ENCODE data around the gene PHB1. TPM values are rescaled to one million over a fixed set of nuclear protein-coding genes. Genes with fewer than 3 reads are reported as not detected.
"Not testable (repeated sequence)": the region's sequence is repeated elsewhere in the genome, so short reads cannot be mapped to it uniquely, and the experiment has no call there.

PHB1 gene
- total RNA-seq, 4 donors from 2014 or later = 83.5 to 114 (median 90.4) TPM

DNA sequence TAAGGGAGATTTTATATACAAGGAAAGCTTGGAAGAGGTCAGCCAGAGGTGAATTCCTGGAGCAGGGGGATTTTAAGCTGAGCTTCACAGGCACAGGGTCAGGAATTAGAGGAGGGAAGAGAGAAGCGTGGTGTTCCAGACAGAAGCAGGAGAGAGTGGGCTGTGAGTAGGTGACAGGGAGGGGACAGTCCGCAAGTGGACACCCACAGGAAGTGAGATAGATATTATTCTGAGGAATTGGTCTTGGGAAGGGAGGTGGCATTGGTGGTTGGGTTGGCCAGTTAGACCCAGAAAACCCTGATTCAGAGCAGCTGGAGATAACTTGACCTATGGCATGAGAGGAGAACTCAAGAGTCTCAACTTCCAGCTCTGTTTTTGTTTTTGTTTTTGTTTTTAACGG lies 14.7 kb downstream of the PHB1 start:
- H3K27ac ChIP-seq = peak overlapping the region in 2 of 4 donors; percentile 11 to 49
- peaks cover 0 to 39% (median 12%) of the 10 kb centered on the region in 4 donors for H3K4me1 ChIP-seq
- H3K36me3 ChIP-seq = peaks cover 0 to 23% (median 0%) of the 10 kb centered on the region in 3 donors
- no peak for DNase-seq (ENCODE audit: low spot score in 2 of 2)
- no peak overlapping the region for H3K4me3 ChIP-seq
- no peaks in the 10 kb centered on the region for H3K9me3 ChIP-seq
- TF ChIP-seq, protein P1, sequence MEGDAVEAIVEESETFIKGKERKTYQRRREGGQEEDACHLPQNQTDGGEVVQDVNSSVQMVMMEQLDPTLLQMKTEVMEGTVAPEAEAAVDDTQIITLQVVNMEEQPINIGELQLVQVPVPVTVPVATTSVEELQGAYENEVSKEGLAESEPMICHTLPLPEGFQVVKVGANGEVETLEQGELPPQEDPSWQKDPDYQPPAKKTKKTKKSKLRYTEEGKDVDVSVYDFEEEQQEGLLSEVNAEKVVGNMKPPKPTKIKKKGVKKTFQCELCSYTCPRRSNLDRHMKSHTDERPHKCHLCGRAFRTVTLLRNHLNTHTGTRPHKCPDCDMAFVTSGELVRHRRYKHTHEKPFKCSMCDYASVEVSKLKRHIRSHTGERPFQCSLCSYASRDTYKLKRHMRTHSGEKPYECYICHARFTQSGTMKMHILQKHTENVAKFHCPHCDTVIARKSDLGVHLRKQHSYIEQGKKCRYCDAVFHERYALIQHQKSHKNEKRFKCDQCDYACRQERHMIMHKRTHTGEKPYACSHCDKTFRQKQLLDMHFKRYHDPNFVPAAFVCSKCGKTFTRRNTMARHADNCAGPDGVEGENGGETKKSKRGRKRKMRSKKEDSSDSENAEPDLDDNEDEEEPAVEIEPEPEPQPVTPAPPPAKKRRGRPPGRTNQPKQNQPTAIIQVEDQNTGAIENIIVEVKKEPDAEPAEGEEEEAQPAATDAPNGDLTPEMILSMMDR (IDR thresholded peaks at IDR 0.05) = no peak
- no peak for TF ChIP-seq EP300 (IDR thresholded peaks at IDR 0.05)
- no peak for TF ChIP-seq POLR2A (IDR thresholded peaks at IDR 0.05)
- H3K27me3 ChIP-seq = no peaks in the 10 kb centered on the region
- 42 to 48% methylated on average over 3 of the region's 3 CpGs for WGBS, 2 donors

DNA sequence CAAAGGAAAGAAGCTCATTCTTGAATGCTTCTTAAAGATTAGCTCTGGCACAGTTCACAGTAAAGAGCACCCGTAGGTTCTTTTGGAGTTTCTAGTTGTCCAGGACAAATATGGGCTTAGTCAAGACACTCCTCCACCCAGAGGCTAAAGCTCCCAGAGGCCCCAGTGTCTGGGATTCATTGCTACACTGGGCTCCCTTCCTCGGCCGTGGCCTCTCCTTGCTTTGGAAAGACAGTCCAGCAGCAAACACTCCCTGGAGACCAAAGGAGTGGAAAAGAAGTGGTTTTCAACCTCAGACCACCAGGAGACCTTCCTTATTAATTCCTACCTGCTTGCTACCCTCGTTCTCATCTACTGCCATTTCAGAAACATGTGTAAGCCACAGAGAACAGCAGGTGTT lies 17.1 kb downstream of the PHB1 start:
- H3K36me3 ChIP-seq = peaks cover 0 to 2% (median 0%) of the 10 kb centered on the region in 3 donors
- no peaks in the 10 kb centered on the region for H3K27me3 ChIP-seq
- H3K9me3 ChIP-seq = no peaks in the 10 kb centered on the region
- no peak for TF ChIP-seq POLR2A (IDR thresholded peaks at IDR 0.05)
- TF ChIP-seq, protein P1 (IDR thresholded peaks at IDR 0.05) = no peak
- TF ChIP-seq EP300 (IDR thresholded peaks at IDR 0.05) = no peak
- no peak for DNase-seq (ENCODE audit: low spot score in 2 of 2)
- WGBS, 2 donors = 56 to 68% methylated on average over 4 of the region's 4 CpGs
- no peak overlapping the region for H3K4me3 ChIP-seq
- no peak overlapping the region for H3K27ac ChIP-seq
- H3K4me1 ChIP-seq = peaks cover 0 to 37% (median 15%) of the 10 kb centered on the region in 4 donors

DNA sequence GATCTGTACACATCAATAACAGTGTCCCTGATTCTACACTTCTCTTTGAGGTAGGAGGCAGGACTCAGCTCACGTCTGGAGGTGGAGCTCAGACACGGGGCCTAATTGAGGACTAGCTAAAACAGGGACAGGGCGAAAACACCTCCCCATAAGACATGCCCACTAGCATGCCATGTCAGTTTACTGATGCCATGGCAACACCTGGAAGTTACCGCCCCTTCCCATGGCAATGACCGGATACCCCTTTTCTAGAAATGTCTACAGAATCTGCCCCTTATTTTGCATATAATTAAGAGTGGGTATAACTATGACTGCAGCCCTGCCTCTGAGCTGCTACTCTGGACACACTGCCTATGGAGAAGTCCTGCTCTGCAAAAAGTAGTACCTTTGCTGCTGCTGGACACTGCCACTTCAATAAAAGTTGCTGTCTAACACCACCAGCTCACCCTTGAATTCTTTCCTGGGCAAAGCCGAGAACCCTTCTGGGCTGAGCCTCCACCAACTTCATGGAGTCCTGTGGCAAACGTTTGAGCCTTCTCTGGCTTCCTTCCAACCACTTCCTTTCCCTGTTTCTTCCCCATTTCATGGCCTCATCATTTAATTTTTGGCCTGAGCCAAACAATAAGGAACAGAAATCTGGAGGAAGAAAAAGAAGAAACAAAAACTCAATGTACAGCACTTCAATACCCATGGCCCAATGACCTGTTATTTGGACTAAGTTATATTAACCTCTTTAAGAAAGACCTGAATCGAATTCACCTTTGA lies 21.0 kb downstream of the PHB1 start:
- H3K27ac ChIP-seq = no peak overlapping the region
- H3K9me3 ChIP-seq = no peaks in the 10 kb centered on the region
- WGBS, 2 donors = 67 to 70% methylated on average over 8 of the region's 8 CpGs
- TF ChIP-seq, protein P1 (IDR thresholded peaks at IDR 0.05) = no peak
- TF ChIP-seq POLR2A (IDR thresholded peaks at IDR 0.05) (no peak), EP300 (IDR thresholded peaks at IDR 0.05) (no peak)
- H3K4me1 ChIP-seq = peaks cover 0 to 41% (median 36%) of the 10 kb centered on the region in 4 donors
- H3K4me3 ChIP-seq = no peak overlapping the region
- no peak for DNase-seq (ENCODE audit: low spot score in 2 of 2)
- no peaks in the 10 kb centered on the region for H3K36me3 ChIP-seq
- no peaks in the 10 kb centered on the region for H3K27me3 ChIP-seq

DNA sequence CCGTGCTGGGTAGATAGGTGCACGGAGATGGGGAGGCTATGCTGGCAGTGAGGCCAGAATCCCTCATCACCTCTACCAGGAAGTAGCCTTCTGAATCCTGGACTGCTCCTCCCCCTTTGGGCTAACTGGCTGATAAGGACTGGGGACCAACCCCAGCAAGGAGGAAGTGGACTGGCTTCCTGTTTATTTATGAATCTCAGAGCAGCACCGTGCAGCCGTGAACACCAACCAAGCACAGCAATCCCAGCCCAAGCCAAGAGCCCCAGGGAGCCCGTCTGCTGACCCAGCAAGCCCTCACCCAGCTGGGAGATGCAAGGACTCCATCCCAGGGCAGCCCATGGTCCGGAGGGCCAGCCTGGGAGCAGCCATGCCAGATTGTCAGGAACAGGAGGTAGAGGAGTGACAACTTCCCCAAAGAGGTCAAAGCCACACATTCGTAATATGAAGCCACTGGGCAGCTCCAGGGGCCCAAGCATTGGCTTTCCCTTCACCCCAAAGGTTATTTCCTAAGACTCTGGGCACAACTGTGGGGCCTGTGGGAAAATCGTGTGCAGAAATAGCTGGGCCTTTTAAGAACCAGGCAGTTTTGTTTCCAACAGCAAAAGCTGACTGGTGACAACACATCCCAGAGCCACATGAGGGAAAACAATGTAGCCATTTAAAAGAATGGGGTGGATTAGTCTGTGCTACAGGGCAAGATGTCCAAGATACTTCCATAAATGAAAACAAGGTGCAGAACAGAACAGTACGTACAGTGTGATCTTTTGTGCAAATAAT lies 23.9 kb downstream of the PHB1 start:
- Histone ChIP-seq H3K27me3 (no peaks in the 10 kb centered on the region), H3K27ac (peak overlapping the region; percentile 63 to 93 (median 84)), H3K4me3 (no peak overlapping the region), H3K36me3 (no peaks in the 10 kb centered on the region), H3K4me1 (peaks cover 0 to 52% (median 36%) of the 10 kb centered on the region in 4 donors), H3K9me3 (no peaks in the 10 kb centered on the region)
- TF ChIP-seq EP300 (IDR thresholded peaks at IDR 0.05) = peak; percentile 53 to 57
- TF ChIP-seq POLR2A (IDR thresholded peaks at IDR 0.05) = peak in 1 of 2 donors; percentile 14
- TF ChIP-seq, protein P1 (IDR thresholded peaks at IDR 0.05) = no peak
- 36 to 43% methylated on average over 9 of the region's 9 CpGs for WGBS, 2 donors
- DNase-seq (ENCODE audit: low spot score in 2 of 2) = no peak

DNA sequence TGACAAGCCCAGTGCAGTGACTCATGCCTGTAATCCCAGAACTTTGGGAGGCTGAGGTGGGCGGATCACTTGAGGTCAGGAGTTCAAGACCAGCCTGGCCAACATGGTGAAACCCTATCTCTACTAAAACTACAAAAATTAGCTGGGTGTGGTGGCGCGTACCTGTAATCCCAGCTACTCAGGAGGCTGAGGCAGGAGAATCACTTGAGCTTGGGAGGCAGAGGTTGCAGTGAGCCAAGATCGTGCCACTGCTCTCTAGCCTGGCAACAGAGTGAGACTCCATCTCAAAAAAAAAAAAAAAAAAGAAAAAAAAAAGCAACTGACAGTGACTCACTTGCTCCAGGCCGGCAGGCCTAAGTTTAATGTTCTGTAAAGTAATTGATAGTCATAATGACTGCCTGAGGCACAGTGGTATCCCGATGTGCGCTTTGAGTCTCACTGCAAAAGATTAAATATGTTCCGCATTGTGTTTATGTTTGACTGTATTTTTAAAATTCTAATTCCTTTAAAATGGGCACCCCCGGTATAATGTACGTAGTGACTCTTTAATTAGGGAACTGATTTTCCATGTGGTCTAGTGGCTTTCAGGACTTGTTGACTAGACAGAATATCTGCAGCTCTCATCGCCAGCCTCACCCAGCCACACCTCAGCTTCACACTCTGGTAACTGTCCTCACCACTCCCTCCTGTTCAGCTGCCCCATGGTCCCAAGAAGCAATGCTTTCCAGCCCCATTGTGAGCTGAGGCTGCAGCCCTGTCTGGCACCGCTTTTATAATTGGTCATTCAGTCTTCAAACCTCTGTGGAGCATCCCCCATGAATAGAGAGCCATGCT lies 25.0 kb downstream of the PHB1 start:
- not testable (repeated sequence) for H3K4me3 ChIP-seq; H3K27me3 ChIP-seq; H3K9me3 ChIP-seq; H3K36me3 ChIP-seq; DNase-seq (ENCODE audit: low spot score in 2 of 2)
- 79% methylated on average over 12 of the region's 12 CpGs for WGBS, 2 donors
- Histone ChIP-seq H3K4me1 (peaks cover 0 to 51% (median 37%) of the 10 kb centered on the region in 4 donors), H3K27ac (peak overlapping the region in 3 of 4 donors; percentile 84 to 93 (median 84))

All from tibial nerve (tissue), 4 donors.